HG02678 (cell line): Measurements from ENCODE around the gene RSPO4.
"Not testable (repeated sequence)": the region's sequence is repeated elsewhere in the genome, so short reads cannot be mapped to it uniquely, and the experiment has no call there.

Experiments used
- ATAC-seq: cut with Tn5 transposase; IDR thresholded peaks from one replicate; pipeline ENCODE4 v1.9.1; 2021; ENCODE audit warnings: mild to moderate bottlenecking, moderate library complexity; ENCODE audit not compliant: unreplicated experiment

The RSPO4 gene

DNA sequence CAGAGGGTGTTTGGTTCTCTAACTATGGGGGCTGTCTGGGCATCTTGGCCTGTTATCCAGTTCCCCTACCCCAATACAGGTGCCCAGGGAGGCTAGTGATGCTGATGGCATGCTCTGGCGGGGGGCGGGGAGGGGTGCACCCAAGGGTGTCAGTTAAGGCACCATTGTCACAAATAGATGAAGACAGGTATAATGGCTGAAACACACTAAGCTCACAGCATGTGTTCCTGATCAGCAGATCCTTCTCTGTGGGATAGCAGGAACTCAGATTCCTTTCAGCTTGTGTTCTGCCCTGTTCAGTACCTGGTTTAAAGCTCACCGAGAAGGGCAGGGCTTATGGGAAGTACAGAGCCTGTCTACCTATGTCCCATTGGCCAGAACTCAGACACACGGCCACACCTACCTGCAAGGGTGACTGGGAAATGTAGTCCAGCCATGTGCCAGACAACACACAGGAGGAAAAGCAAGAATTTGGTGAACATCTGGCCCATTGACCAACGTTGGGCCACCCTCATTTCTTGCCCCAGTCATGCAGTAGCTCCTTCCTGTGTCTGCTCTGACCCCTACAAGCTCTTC lies 3.4 kb upstream of the RSPO4 start:
- no peak for ATAC-seq

DNA sequence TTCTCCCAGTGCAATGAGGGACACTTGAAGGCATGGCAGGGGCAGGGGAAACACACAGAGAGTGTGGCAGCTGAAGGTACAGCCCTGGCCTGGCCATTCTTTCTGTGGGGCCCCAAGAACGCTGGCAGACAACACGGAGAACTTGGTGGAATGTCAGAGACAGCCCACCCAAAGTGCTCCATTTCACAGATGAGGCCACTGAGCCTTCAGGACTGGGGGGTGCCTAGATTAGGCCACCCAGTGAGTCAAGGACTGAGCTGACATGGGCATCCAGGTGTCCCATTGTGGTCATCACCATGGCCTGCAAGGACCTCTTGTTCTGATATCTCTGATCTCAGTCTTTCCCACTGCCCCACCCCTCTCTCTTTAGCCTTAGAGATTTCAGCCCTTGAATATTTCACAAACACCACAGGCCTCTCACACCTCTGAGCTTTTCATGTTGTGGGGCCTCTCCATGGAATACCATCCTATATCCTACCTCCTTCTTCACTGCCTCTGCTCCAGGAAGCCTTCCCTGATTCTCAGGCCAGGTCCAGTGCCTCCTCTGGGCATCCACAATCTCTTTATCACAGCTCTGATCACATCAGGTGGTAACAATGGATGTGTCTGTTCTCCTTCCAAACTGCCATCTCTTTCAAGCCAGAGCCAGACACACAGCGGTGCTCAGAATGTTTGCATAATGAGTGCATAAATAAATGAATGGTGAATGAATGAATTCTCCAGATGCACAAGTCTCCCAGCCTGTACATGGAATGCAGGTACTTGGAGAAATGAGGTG lies 2.0 kb upstream of the RSPO4 start:
- no peak for ATAC-seq

DNA sequence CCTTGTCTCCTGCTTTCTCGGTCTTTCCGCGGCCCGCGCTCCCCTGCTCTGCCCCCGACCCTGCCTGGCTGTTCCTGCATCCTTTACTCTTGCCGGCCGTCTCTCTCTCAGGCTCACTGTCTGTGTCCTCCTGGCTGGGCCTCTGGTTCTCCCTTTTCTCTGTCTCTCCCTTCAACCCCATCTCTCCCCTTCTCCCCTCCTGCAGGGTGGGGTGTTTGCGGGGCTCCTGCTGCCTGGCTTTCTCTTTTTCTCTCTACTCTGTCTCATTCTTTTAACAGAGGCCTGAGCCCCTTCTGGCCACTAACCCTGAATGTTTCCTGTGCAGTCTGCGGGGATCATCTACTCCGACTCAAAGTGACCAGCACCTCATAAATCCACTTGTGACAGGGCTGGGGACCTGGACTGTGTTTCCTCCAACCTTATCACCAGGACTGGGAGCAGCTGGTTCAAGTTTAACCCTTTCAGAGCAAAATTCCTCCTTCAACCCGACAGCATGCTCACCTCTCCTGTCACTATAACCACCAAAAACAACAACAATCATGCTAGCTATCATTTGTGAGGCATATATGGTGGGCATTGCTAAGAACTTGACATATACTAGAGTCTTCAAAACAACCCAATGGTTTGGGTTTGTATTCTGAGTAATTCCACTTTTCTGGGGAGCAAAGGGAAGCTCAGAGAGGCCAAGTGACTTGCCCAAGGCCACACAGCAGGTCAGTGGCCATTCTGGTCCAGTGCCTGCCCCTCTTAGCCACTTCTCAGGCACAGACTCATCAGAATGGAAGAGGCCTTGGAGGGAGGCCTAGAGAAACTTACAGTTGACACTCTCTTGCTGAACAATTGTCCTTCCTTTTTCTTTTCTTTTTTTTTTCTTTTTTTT lies 811 bp upstream of the RSPO4 start:
- no peak for ATAC-seq

DNA sequence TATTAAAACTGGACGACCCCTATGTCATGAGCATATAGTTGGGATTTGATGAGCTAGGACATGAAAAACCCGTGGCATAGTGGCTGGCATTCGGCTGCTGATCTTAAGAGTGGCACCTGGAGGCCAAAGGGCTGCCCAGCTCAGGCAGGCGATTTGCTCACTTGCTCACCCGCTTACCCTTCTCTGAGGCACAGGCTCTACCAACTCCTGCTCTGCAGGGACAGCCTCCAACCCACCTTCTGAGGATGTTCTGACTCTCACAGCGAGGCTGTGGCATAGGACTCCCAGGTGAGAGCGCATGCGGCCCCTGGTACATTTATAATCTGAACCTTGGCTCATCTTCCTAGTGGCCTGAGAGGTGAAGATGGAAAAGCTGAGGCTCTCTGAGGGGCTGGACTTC lies 995 bp downstream of the RSPO4 start:
- ATAC-seq = no peak

DNA sequence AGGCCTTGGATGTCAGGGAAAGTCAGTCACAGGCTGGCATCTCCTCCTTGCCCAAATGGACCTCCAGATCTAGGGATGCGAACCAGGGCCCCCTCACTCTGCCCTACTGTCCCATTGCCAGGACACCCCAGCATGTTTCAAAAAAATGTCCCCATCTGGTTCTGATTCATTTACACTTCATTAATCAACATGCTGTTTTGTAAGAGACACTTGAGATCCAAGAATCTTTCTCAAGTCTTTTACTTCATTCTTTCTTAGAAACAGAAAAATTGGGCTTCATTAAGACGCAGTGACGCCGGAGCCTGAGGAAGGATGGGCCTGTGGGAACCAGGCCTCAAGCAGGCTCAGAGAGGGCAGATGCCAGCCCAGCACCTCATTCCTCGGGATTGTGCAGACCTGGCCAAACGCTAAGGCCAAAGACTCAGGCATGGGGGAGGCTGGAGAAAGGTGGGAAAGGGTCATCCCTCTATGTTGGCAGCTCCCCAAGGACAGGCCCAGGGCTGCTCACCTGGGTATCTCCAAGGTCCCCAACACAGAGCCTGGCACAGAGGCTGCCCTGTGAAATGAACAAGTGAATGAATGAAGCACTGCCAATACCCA lies 3.8 kb downstream of the RSPO4 start:
- ATAC-seq = no peak

DNA sequence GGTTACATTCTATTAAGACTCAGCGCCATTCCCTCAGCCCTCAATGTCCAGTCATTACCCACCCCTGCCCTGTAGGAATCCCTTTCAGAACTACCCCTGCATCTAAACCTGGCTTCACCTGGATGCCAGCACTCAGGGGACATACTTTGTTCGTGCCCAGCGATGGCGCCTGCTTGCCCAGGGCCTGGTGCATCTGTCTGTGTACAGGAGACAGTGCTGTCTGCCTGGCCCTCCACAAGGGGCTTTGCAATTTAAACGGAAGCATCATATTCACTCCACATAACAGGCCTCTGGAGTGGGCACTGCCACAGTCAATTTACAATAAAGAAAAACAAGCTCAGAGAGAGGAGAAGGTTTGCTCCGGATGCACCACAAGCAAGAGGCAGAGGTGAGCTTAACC lies 4.6 kb downstream of the RSPO4 start:
- ATAC-seq = no peak

DNA sequence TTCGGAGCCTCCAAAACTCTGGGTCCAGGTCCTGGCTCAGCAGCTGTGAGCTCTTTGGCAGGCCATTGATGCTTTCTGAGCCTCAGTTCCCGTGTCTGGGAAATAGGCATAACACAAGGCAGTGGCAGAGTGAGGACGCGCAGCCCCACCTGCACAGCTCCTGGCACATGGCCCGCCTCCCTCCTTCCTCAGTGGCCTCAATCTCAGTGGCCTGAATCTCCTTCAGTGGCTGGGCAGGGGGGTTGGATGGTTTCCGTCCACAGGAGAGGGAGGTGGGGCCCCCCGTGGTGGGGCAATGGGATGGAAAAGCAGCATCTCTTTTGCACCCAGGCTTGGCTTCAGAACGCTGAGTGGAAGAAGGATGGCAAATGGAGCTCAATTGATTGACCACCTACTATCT lies 5.1 kb downstream of the RSPO4 start:
- ATAC-seq = no peak

DNA sequence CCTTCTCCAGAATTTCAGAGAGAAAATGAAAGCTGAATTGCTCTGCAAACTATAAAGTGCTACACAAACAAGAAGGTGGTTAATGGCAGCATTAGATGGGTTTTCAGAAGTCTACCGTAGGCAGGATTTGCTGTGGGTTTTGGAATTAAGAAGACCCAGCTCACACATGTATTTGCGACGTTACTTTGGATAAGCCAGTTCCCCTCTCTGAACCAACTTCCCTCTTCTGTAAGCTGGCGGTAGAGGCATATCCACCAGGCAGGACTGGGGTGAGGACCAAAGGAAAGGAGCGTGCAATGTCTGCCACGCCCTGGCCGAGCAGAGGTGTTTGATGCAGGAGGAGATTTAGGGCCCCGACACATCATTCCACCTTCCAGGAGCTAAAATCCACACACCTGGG lies 6.9 kb downstream of the RSPO4 start:
- ATAC-seq = no peak

DNA sequence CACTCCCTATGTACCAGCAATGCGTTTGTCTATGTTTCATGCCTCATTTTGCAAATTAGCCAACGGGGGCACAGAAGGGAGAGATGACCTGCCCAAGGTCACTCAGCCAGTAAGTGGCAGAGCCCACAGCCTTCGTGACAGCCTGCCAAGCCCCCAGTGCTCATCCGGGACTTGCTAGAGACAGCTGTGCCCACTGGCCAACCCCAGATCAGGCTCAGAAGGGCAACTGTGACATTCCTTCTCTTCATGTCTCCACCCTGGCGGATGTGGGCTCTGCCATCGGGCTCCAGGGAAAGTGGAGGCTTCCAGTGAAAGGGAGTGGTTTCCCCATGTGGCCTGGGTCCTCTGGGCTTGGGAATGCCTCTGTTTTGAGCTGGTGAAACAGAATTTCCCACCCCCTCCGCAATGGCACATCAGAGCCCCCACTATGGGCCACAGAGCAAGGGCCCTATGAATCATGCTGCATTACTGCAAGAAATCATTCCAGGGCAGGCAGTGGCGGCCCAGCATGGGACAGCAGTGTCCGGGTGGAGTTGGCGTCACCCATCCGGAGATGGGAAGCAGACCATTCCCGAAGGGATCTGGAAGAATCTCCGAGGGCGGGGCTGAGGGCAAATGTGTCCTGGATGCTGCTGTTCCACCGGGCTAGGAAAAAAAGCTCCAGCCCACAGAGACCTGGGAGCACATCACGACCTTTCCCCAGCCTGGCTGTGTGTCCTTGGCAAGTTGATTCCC lies 9.1 kb downstream of the RSPO4 start:
- ATAC-seq = no peak

DNA sequence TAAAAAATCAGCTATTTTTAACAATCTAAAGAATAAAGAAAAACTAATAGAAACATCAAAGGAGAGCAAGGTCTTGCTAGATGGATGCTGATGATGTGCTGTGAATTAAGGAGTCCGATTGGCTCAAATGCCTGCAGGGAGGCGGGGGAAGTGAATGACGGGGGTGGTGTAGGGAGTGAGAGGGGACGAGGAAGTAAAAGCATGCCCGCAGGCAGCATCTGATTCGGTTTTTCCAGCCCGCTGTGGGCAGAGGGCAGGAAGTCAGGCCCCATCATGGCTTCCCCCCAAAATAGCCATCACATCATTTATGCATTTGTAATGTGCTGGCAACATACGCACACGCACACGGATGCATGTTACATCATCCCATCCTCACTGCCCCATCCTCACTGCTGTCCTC lies 10.3 kb downstream of the RSPO4 start:
- ATAC-seq = no peak

DNA sequence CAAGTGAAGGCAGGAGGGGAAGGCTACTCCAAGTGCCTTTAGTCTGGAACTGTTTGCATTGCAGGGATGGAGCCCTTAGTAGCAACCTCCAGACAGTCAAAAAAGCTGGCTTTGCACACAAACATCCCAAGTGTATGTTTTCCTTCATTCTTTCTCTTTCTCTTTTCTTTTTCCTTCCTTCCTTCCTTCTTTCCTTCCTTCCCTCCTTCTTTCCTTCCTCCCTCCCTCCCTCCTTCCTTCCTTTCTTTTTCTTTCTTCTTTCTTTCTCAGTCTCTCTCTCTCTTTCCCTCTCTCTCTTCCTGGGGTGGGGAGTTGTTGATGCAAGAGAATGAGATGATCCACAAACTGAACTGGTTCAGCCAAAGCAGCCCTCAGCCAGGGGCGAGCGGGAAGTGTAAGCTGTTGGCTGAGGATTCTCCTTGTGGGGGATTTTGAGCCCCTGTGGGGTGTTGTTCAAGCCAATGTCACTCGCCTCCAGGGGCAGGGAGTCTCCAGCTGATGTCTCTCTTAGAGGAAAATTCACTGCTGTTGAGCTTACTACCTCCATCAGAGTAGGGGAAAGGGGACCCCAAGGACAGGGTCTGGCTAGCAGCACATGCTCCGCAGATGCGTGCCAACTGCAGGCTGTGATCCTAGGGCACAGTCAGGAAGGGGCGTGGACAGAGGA lies 11.7 kb downstream of the RSPO4 start:
- no peak for ATAC-seq

DNA sequence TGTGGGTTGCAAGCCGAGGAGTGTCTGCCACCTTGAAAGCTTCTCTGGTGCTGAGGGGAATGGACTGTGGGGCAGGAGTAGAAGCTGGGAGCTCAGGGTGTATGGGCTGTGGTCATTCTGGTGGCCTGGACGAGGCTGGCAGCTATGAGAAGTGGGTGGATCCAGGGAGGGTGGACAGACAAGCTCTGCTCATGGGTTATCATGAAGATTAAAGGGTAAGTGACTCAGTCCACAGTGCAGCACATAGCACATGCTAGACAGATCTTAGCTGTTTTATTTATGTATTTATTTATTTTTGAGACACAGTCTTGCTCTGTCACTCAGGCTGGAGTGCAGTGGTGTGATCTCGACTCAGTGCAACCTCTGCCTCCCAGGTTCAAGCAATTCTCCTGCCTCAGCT lies 13.8 kb downstream of the RSPO4 start:
- ATAC-seq = no peak

DNA sequence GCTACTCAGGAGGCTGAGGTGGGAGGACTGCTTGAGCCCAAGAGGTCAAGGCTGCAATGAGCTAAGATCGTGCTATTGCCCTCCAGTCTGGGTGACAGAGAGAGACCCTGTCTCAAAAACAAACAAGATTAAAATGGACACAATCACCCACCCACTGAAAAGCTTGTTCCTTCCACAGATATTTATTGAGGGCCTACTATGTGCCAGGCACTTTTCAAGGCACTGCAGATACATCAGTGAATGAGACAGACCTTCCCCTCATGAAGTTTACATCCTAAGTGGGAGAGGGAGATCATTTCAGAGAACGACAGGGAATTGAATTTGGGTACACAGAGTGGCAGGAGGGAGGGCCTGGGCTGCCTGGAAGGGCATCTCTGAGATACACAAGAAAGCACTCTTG lies 14.4 kb downstream of the RSPO4 start:
- ATAC-seq = no peak

DNA sequence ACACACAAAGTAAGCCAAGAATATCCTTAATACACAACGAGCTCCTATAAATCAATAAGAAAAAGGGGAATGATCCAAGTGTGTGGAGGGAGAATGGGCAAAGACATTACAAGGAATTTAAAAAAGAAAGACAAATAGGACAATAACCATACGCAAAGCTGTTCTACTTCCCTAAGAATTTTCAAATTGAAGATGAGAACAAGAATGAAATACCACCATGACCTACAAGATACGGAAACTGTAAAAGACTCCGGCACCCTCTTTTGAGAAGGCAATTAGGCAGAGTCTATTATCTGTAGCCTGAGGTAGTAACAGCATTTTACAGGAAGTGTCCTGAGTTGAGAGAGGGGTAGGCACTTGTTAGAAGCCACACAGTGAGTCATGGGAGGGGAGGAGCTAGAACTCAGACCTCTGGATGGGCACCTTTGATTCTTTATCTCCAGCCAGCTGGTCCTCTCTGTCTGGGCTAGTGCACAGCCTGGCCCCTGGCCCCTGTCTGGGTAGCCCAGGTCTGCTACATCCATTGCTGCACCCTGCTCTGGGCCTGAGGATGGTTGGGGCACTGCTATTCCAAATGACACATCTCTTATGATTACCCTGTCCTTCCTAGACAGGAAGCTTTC lies 15.3 kb downstream of the RSPO4 start:
- ATAC-seq = no peak

DNA sequence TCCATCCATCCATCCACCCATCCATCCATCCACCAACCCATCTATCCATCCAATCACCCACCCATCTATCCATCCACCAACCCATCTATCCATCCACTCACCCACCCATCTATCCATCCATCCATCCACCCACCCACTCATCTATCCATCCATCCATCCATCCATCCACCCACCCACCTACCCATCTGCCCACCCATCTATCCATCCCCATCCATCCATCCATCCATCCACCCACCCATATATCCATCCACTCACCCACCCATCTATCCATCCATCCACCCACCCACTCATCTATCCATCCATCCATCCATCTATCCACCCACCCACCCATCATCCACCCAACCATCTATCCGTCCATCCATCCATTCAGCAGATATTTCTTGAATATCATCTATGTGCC lies 17.1 kb downstream of the RSPO4 start:
- ATAC-seq = not testable (repeated sequence)

DNA sequence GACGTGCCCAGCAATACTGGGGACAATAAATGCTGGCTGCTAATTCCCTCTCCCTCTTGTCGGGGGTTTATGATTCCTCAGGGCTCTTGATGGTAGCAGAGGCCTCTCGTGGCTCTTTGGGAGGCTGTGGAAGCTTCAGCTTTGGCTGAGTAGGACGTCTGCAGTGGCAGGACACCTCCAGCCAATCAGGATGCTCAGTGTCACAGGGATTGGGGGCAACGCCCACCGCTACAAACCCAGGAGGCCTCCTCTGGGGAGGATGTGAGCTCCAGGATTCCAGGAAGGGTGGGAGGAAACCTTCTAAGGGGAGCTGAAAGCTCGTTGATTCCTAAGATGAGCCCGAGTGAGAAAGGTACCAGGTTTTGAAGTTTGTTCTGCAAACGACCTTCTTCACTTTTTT lies 19.4 kb downstream of the RSPO4 start:
- ATAC-seq = no peak

DNA sequence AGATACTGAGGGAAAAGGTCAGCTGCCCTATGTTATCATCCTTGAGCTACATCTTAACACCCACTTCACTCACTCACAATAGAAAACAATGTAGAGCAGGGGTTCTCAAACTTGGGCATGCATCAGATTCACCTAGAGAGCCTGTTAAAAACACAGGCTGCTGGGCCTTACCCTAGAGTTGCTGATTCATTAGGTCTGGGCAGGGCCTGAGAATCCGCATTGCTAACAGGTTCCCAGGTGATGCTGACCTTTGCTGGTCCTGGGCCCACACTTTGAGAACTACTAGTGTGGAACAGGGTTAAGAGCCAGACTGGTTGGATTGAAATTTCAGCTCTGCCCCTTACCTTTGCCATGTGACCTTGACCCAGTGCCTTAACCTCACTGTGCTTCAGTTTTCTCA lies 25.1 kb downstream of the RSPO4 start:
- ATAC-seq = no peak

DNA sequence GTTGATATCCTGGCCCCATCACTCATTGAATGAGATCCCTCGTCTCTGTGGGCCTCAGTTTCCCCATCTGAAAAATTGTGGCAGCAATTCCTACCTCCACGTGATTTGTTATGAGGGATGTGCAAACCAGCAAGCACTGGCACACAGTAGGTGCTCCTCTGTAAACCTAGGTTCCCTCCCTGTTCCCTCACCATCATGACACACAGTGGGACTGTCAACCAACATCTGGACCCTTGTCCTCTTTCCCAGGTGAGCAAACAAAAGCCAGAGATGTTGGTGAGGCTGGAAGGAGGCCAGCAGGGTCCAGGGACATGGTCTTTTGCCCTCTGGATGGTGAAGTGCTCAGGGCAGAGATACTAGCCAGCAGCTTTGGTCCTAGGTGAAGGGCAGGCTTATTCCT lies 26.1 kb downstream of the RSPO4 start:
- ATAC-seq = no peak

DNA sequence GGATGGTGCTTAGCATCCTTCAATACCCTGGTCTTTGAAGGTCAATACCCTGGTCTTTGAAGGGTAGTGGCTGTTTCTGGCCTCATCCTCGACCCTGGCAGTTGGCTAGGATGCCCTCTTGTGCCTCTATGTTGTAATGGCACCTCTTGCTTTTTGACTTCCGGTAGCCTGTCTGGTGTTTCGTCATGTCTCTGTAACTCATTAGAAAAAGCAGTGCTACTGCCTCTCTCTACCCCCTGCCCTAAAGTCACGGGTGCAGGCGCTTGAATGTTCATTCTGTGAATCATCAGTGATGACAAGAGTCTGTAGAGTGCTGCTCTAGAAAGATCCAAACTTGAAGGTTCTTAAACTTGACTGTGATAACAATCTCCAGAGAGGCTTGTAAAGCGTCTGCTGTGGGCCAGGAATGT lies 28.3 kb downstream of the RSPO4 start:
- no peak for ATAC-seq

DNA sequence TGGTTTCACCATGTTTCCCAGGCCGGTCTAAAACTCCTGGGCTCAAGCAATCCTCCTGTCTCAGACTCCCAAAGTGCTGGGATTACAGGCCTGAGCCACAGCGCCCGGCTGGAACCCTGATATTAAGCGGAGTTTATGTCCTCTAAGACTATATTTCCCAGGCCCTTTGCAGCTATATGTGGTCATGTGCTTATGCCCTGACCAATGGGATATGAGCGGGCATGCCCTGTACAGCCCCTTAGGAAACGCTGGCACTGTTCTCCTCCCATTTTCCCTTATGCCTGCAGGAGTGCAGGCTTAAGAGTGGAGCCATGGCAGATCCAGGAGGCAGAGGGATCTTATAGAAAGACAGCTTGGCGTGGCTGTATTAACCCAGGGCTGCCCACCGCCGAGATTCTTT lies 29.9 kb downstream of the RSPO4 start:
- ATAC-seq = no peak
